Retinal pigment epithelial cell (primary cell): ENCODE results near the gene SSC5D.

Experiments
- DNase-seq: peaks from one replicate; pipeline ENCODE4 v3.0.0-alpha.2; 2010; ENCODE audit warnings: low read depth
- H3K4me3 ChIP-seq: 2 replicates; pipeline ENCODE4 v1.5.1; 2011; ENCODE audit warnings: mild to moderate bottlenecking, low read length, control low read depth, moderate library complexity
- CTCF ChIP-seq: conservative IDR thresholded peaks from 2 replicates; pipeline ENCODE4 v1.5.1; 2011; ENCODE audit warnings: low read depth, low read length, control low read depth, inconsistent platforms

Gene SSC5D

GRCh38 chr19:55537741-55538111 is 49.5 kb downstream of the SSC5D start:
- DNase-seq: no peak
- TF ChIP-seq CTCF: no peak
- no peak overlapping the region for H3K4me3 ChIP-seq

DNA sequence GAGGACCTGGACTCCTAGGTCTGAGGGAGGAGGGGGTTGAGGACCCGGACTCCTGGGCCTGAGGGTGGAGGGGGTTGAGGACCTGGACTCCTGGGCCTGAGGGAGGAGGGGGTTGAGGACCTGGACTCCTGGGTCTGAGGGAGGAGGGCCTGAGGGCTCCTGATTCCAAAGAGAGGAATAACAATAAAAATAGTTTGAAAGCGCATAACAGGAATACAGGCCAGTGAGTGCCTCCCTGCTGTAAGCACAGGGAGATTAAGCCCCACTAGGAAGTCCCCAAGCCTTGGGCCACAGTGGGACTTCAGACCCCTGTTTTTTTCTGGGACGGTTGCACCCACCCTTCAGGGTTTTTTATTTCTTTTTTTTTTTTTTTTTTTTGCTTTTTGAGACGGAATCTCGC is 49.9 kb downstream of the SSC5D start:
- H3K4me3 ChIP-seq: no peak overlapping the region
- TF ChIP-seq CTCF: no peak
- no peak for DNase-seq

GRCh38 chr19:55539090-55539984 is 51.1 kb downstream of the SSC5D start:
- DNase-seq: no peak
- TF ChIP-seq CTCF: no peak
- H3K4me3 ChIP-seq: no peak overlapping the region

- no peak for DNase-seq
- TF ChIP-seq CTCF: no peak
- no peak overlapping the region for H3K4me3 ChIP-seq
Observed at GRCh38 chr19:55540619-55541018, 52.4 kb downstream of the SSC5D start.

GRCh38 chr19:55541091-55541490 is 52.9 kb downstream of the SSC5D start:
- no peak overlapping the region for H3K4me3 ChIP-seq
- no peak for DNase-seq
- TF ChIP-seq CTCF: no peak

- TF ChIP-seq CTCF: no peak
- no peak for DNase-seq
- no peak overlapping the region for H3K4me3 ChIP-seq
Observed at GRCh38 chr19:55542292-55542855, 54.1 kb downstream of the SSC5D start.

DNA sequence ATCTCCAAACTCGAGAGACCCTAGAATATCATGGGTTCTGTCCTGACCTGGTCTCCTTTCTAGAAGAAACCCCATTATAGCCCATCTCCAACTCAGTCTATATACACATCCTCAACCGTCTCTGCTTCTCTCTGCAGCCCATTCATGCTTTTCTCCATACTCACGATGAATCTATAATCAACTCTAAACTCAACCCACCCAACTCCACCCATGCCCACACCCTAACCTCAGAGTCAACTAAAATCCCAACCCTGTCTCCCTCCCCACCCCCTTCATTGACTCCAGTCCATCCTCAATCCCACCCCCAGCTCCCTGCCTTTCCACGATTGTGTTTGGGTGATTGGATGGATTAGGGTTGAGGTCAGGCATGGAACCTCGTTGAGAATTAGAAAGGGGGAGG is 55.3 kb downstream of the SSC5D start:
- no peak overlapping the region for H3K4me3 ChIP-seq
- DNase-seq: no peak
- no peak for TF ChIP-seq CTCF
